Retinal pigment epithelial cell (primary cell): ENCODE data around the gene LSMEM2.

Experiments used
- DNase-seq: peaks from one replicate; pipeline ENCODE4 v3.0.0-alpha.2; 2010; ENCODE audit warnings: low read depth
- H3K4me3 ChIP-seq: 2 replicates; pipeline ENCODE4 v1.5.1; 2011; ENCODE audit warnings: mild to moderate bottlenecking, low read length, control low read depth, moderate library complexity
- CTCF ChIP-seq: conservative IDR thresholded peaks from 2 replicates; pipeline ENCODE4 v1.5.1; 2011; ENCODE audit warnings: low read depth, low read length, control low read depth, inconsistent platforms

The LSMEM2 gene

DNA sequence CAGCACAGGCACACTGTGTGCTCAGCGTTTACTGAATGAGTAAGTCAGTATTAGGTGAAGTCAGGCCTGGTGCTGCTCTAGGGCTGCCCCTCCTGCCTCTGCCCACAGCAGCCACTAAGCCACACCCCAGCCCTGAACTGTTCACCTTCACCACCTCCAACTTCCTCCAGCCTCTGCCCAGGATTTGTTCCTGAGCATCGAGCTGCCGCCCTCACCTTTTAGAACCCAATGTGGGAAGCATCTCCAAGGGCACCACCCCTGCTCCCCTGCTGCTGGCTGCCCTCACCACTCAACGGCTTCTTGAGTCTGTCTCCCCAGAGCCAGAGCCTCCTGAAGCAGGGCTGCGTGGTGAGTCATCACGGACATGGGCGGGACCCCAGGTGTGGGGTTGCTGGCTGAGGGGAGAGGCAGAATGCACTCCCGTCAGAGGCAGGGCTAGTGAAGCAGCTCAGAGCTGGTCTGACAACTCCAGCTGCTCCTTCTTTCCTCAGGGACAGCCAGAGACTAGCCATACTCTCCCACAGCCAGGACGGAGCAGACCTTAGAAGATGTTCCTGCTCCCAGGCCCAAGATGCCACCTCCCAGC lies 37.9 kb downstream of the LSMEM2 start:
- no peak for DNase-seq
- no peak overlapping the region for H3K4me3 ChIP-seq

GRCh38 chr3:50317300-50317699 lies 38.4 kb downstream of the LSMEM2 start:
- DNase-seq, result no peak
- TF ChIP-seq CTCF, result no peak
- H3K4me3 ChIP-seq, result no peak overlapping the region

More for the DNA sequence above, 37.9 kb downstream of the LSMEM2 start:
- no peak for TF ChIP-seq CTCF

DNA sequence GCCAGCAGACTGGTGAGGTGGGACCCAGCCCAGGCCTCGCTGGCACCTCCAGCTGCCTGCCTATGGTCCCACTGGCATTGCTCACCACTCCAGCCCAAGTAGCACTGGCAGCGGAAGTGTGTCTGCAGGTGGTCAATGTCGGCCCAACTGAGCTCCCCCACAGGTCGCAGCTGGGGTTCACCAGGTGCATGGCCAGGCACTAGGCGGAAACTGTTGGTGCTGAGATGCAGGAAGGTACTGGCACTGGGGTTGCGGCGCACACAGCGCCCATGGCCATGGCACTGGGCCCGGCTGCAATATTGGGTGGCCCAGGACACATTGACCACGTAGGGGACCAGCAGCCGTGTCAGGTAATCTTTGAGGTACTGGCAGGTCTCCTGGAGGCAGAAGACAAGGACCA lies 39.3 kb downstream of the LSMEM2 start:
- no peak for DNase-seq
- no peak for TF ChIP-seq CTCF
- H3K4me3 ChIP-seq, result no peak overlapping the region

DNA sequence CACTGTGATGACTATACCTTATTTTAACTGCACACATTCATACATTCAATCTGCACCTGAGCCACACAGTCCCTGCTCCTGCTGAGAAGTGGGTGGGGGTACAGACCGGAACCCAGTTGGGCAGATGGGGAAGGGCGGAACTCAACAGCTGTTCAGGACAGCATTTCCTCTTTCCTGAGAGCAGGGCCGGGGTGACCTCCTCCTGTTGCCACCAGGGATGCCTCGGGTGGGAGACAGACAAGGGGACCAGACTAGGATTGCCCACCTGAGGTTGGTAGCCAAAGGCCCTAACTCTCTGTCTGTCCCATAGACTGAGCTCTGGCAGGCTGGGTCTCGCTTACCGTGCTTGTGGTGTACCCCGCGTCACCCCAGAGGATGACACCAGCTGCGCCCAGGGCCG lies 39.7 kb downstream of the LSMEM2 start:
- TF ChIP-seq CTCF, result no peak
- H3K4me3 ChIP-seq, result no peak overlapping the region
- DNase-seq, result no peak

- no peak for TF ChIP-seq CTCF
- no peak overlapping the region for H3K4me3 ChIP-seq
- no peak for DNase-seq
Observed at GRCh38 chr3:50319181-50319893, 40.5 kb downstream of the LSMEM2 start.

GRCh38 chr3:50319894-50320625 lies 41.2 kb downstream of the LSMEM2 start:
- H3K4me3 ChIP-seq, result peak overlapping the region; percentile 90
- TF ChIP-seq CTCF, result no peak
- no peak for DNase-seq
